H1 (cell line): ENCODE data around the gene NF1. TPM values are rescaled to one million over a fixed set of nuclear protein-coding genes. Genes with fewer than 3 reads are reported as not detected.
A peak's percentile ranks its signal among the peaks of the same experiment; 100 is the strongest.

Experiments
- CTCF ChIA-PET: fragments of 300-600 bp; sonication (Branson Sonifier 250); formaldehyde crosslinking; loops from one replicate; lab custom pipeline; 2021; ENCODE audit not compliant: partially characterized antibody; lab: Charles Lee
- POLR2A ChIA-PET: fragments of 300-600 bp; sonication (Branson Sonifier 250); formaldehyde crosslinking; loops from one replicate; lab custom pipeline; 2021; ENCODE audit warnings: inconsistent platforms; ENCODE audit not compliant: partially characterized antibody; lab: Charles Lee
- DNase-seq, 2 experiments: peaks; one replicate each; pipeline versions ENCODE4 v3.0.0 to v3.0.0-alpha.2; 2010 to 2022; ENCODE audit warnings: low spot score in 2 of 2, low read depth in 1 of 2, mixed read lengths in 1 of 2
- FAIRE-seq: peaks from 2 replicates; lab custom pipeline; 2011; peaks lifted over from hg19 to GRCh38; lab: Jason Lieb, UNC
- H2AFZ ChIP-seq: 2 replicates; pipeline ENCODE4 v1.8.1; 2012; ENCODE audit warnings: low read length, inconsistent platforms
- H2AK5ac ChIP-seq: 2 replicates; pipeline ENCODE4 v1.6.1; 2013; ENCODE audit warnings: low read depth, low read length
- H2BK120ac ChIP-seq: replicated peaks from 2 replicates; pipeline ENCODE3; 2013; ENCODE audit warnings: low read depth, low read length, inconsistent platforms
- H2BK12ac ChIP-seq: 2 replicates; pipeline ENCODE4 v1.6.1; 2013; ENCODE audit warnings: low read depth, low read length
- H2BK15ac ChIP-seq: 2 replicates; pipeline ENCODE4 v1.6.1; 2013; ENCODE audit warnings: low read length
- H2BK20ac ChIP-seq: 2 replicates; pipeline ENCODE4 v1.6.1; 2013; ENCODE audit warnings: low read length
- H2BK5ac ChIP-seq: 2 replicates; pipeline ENCODE4 v1.6.1; 2013; ENCODE audit warnings: low read depth, low read length
- H3K14ac ChIP-seq: 2 replicates; pipeline ENCODE4 v1.6.1; 2013; ENCODE audit warnings: inconsistent platforms; ENCODE audit not compliant: insufficient read length
- H3K18ac ChIP-seq: 2 replicates; pipeline ENCODE4 v1.6.1; 2013; ENCODE audit warnings: low read length; ENCODE audit errors: extremely low read depth
- H3K23ac ChIP-seq: 2 replicates; pipeline ENCODE4 v1.6.1; 2013; ENCODE audit warnings: inconsistent platforms; ENCODE audit not compliant: insufficient read length
- H3K23me2 ChIP-seq: 2 replicates; pipeline ENCODE4 v1.6.1; 2013; ENCODE audit warnings: low read depth, low read length
- H3K27ac ChIP-seq: 2 replicates; pipeline ENCODE4 v1.6.1; 2011; ENCODE audit warnings: low read depth, low read length, inconsistent platforms
- H3K27me3 ChIP-seq, 4 experiments: replicated peaks in 1 of 4; 1 replicate in 1 of 4; 2 replicates in 3 of 4; pipeline versions ENCODE4 v1.6.1 to v1.8.1; 2011 to 2013; ENCODE audit warnings: low read length in 3 of 4, mild to moderate bottlenecking in 3 of 4, inconsistent platforms in 2 of 4, mixed read lengths in 2 of 4, moderate library complexity in 1 of 4; ENCODE audit not compliant: control insufficient read depth in 3 of 4, insufficient read depth in 3 of 4; ENCODE audit errors: extremely low read depth in 1 of 4
- H3K36me3 ChIP-seq, 4 experiments: 2 replicates each; pipeline versions ENCODE4 v1.6.1 to v1.8.1; 2011 to 2013; ENCODE audit warnings: mild to moderate bottlenecking in 4 of 4, low read length in 3 of 4, moderate library complexity in 2 of 4, control low read depth in 1 of 4, inconsistent platforms in 1 of 4; ENCODE audit not compliant: insufficient read depth in 4 of 4, control insufficient read depth in 2 of 4
- H3K4ac ChIP-seq: replicated peaks from 2 replicates; pipeline ENCODE3; 2013; ENCODE audit warnings: low read length, low read depth, mixed read lengths, inconsistent platforms; ENCODE audit not compliant: insufficient read length
- H3K4me1 ChIP-seq, 4 experiments: replicated peaks in 1 of 4; 1 replicate in 1 of 4; 2 replicates in 3 of 4; pipeline versions ENCODE4 v1.6.1 to v1.8.1; 2011 to 2013; ENCODE audit warnings: low read length in 3 of 4, inconsistent platforms in 2 of 4, mixed read lengths in 1 of 4; ENCODE audit not compliant: insufficient read depth in 4 of 4, control insufficient read depth in 3 of 4
- H3K4me2 ChIP-seq, 2 experiments: 2 replicates each; pipeline versions ENCODE4 v1.6.1 to v1.8.1; 2011 to 2013; ENCODE audit warnings: low read depth in 2 of 2, low read length in 2 of 2, control low read depth in 1 of 2, inconsistent platforms in 1 of 2, mild to moderate bottlenecking in 1 of 2; ENCODE audit not compliant: insufficient read depth in 1 of 2
- H3K4me3 ChIP-seq, 4 experiments: fragments of 200-600, 300-600 bp in 1 of 4; sonication (generic), shearing (Covaris generic), sonication (Bioruptor Twin) in 1 of 4; 2 replicates each; pipeline versions ENCODE4 v1.5.1 to v1.8.1; 2011 to 2016; ENCODE audit warnings: low read length in 4 of 4, low read depth in 3 of 4, control low read depth in 2 of 4, inconsistent platforms in 2 of 4, mild to moderate bottlenecking in 2 of 4, mixed read lengths in 1 of 4, moderate library complexity in 1 of 4; ENCODE audit not compliant: insufficient read depth in 2 of 4; ENCODE audit errors: extremely low read depth in 1 of 4
- H3K56ac ChIP-seq: replicated peaks from 2 replicates; pipeline ENCODE3; 2013; ENCODE audit warnings: low read depth, mild to moderate bottlenecking, mixed read lengths, low read length, inconsistent platforms; ENCODE audit not compliant: insufficient read length
- H3K79me1 ChIP-seq: 2 replicates; pipeline ENCODE4 v1.6.1; 2013; ENCODE audit warnings: low read depth, low read length, control low read depth
- H3K79me2 ChIP-seq, 2 experiments: 2 replicates each; pipeline versions ENCODE4 v1.6.1 to v1.8.1; 2012 to 2013; ENCODE audit warnings: low read length in 2 of 2, mild to moderate bottlenecking in 2 of 2, inconsistent platforms in 1 of 2; ENCODE audit not compliant: insufficient read depth in 2 of 2, control insufficient read depth in 1 of 2
- H3K9ac ChIP-seq, 4 experiments: replicated peaks in 1 of 4; 1 replicate in 1 of 4; 2 replicates in 3 of 4; pipeline versions ENCODE4 v1.6.1 to v1.8.1; 2011 to 2013; ENCODE audit warnings: low read depth in 3 of 4, low read length in 3 of 4, control low read depth in 2 of 4, mild to moderate bottlenecking in 2 of 4, moderate library complexity in 2 of 4, inconsistent platforms in 1 of 4; ENCODE audit errors: extremely low read depth in 1 of 4
- H3K9me3 ChIP-seq, 2 experiments: 2 replicates each; pipeline versions ENCODE4 v1.6.1 to v1.8.1; 2012 to 2013; ENCODE audit warnings: mild to moderate bottlenecking in 2 of 2, moderate library complexity in 2 of 2, control low read depth in 1 of 2, inconsistent platforms in 1 of 2, low read depth in 1 of 2, low read length in 1 of 2, mixed read lengths in 1 of 2; ENCODE audit not compliant: insufficient read depth in 2 of 2
- H4K20me1 ChIP-seq, 2 experiments: replicated peaks in 1 of 2; 2 replicates each; pipeline versions ENCODE3 to v1.8.1; 2011 to 2013; ENCODE audit warnings: inconsistent platforms in 2 of 2, low read length in 2 of 2, mild to moderate bottlenecking in 1 of 2; ENCODE audit not compliant: insufficient read depth in 2 of 2, control insufficient read depth in 1 of 2
- H4K5ac ChIP-seq: 2 replicates; pipeline ENCODE4 v1.6.1; 2013; ENCODE audit warnings: low read length, low read depth, mixed read lengths, inconsistent platforms; ENCODE audit not compliant: insufficient read length
- H4K8ac ChIP-seq: 2 replicates; pipeline ENCODE4 v1.8.0; 2013; ENCODE audit warnings: mild to moderate bottlenecking, moderate library complexity, low read length, inconsistent platforms; ENCODE audit not compliant: insufficient read depth; ENCODE audit errors: extremely low read depth
- H4K91ac ChIP-seq: replicated peaks from 2 replicates; pipeline ENCODE3; 2013; ENCODE audit warnings: low read length, mixed read lengths, inconsistent platforms; ENCODE audit not compliant: insufficient read length
- POU5F1 ChIP-seq: IDR thresholded peaks from 2 replicates; pipeline ENCODE4 v1.6.1; 2011; ENCODE audit warnings: low read depth, mild to moderate bottlenecking, low read length, moderate library complexity
- WGBS, 2 experiments: shearing (Covaris generic) in 1 of 2; methylation state at CpG; one replicate each; pipeline versions ENCODE4 v1.1.6 to v1.1.7; 2013 to 2015; ENCODE audit warnings: low lambda C conversion rate in 2 of 2, mixed read lengths in 2 of 2, inconsistent platforms in 1 of 2, low coverage in 1 of 2, missing lambda C conversion rate in 1 of 2; ENCODE audit not compliant: insufficient replicate concordance in 2 of 2, insufficient coverage in 1 of 2, insufficient read length in 1 of 2; ENCODE audit errors: extremely low coverage in 1 of 2, missing lambda C conversion rate in 1 of 2; 5-methylcytosine and 5-hydroxymethylcytosine counted together
- polyA plus RNA-seq, 7 experiments: library from polyadenylated mRNA; depleted of rRNA in 3 of 7; stranded (reverse) in 5 of 7; unstranded in 2 of 7; fragments of >200 nt in 5 of 7; fragments of 200-250 nt in 2 of 7; gene quantifications; 1 replicate in 5 of 7; 2 replicates in 1 of 7; 4 replicates in 1 of 7; pipeline versions ENCODE4 v1.2.1 to v1.2.3, GENCODE V29; 2011 to 2013; ENCODE audit warnings: missing spikeins in 2 of 7, mixed read lengths in 2 of 7
- total RNA-seq: library from RNA; stranded (reverse); fragmentation: NEBNext Ultra II Directional; extraction: Animal tissue kit (Norgen Biotek cat#: 25700); gene quantifications from 2 replicates; pipeline ENCODE4 v1.2.1, GENCODE V29; 2021

The NF1 gene
- total and polyA plus RNA-seq, 2 of the 8 experiments (the other 6 are each of a cell fraction or from before 2014, with no cell fraction given): 19.3 to 29.6 TPM

DNA sequence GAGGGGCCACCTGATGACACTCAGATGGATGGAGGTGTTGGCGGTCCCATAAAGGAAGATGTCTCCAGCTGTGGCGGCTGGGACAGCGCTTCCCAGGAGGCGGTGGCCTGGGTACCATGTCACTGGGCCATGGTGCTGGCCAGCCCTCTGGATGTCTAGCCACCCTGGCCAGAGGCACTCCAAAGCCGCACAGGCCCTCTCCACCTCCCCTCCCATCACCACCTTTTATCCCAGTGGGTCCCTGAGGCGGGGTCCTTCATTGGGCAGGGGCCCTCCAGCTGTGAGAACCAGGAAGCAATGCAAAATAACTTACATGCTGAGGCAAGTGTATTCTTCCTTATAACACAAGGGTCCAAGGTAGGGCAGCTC is 319.8 kb downstream of the NF1 start:
- FAIRE-seq (no peak), DNase-seq (no peak)
- 87% methylated on average over 6 of the region's 6 CpGs; no CpG with 5 or more reads in 1 of the 2 experiments for WGBS, 2 experiments

More for the DNA sequence above, 319.8 kb downstream of the NF1 start:
- Histone ChIP-seq H3K23me2 (no peaks in the 10 kb centered on the region), H4K20me1 (peaks cover 0 to 2% of the 10 kb centered on the region in 2 experiments), H3K18ac (no peak overlapping the region), H3K14ac (no peak overlapping the region), H3K9ac (no peak overlapping the region), H3K56ac (no peak overlapping the region), H3K79me1 (no peaks in the 10 kb centered on the region), H3K79me2 (no peaks in the 10 kb centered on the region), H2AFZ (no peak overlapping the region), H4K8ac (no peak overlapping the region), H3K27me3 (no peaks in the 10 kb centered on the region), H4K5ac (no peak overlapping the region), H3K36me3 (no peaks in the 10 kb centered on the region), H3K4ac (no peak overlapping the region), H3K23ac (no peak overlapping the region), H3K27ac (no peak overlapping the region), H3K4me1 (peaks cover 2 to 30% (median 11%) of the 10 kb centered on the region in 4 experiments), H2BK15ac (0 out of 2 replicates have a peak overlapping the region, but pooled peaks have one; percentile 46), H2AK5ac (no peak overlapping the region), H3K4me3 (no peak overlapping the region), H2BK5ac (no peak overlapping the region), H2BK12ac (no peak overlapping the region), H3K4me2 (no peak overlapping the region; a peak in 1 of 4 replicates), H2BK20ac (no peak overlapping the region), H3K9me3 (no peaks in the 10 kb centered on the region), H4K91ac (no peak overlapping the region), H2BK120ac (no peak overlapping the region)
- no peak for TF ChIP-seq POU5F1
- ChIA-PET CTCF (interaction anchor here (1.1 to 2.7 kb wide), 10 partner anchors 9 to 110 kb away, joined by 3 to 11 read pairs (median 4); no protein-coding TSS in a partner anchor), POLR2A (interaction anchor here (1.4 kb wide), 1 partner anchor 12 kb away, joined by 4 read pairs; no protein-coding TSS in a partner anchor)
